PC-9 (cell line): ENCODE data around the gene IRX3. TPM values are rescaled to one million over a fixed set of nuclear protein-coding genes. Genes with fewer than 3 reads are reported as not detected.

Source experiments
- BruUV-seq: library from RNA; stranded (reverse); fragments of 400-500 nt; replicated peaks from 2 replicates; lab custom pipeline; 2021; lab: Mats Ljungman, UMichigan
- CTCF ChIA-PET: fragments of 300-600 bp; sonication (Branson Sonifier 250); formaldehyde crosslinking; loops from one replicate; lab custom pipeline; 2022; ENCODE audit warnings: antibody characterized with exemption; lab: Charles Lee
- POLR2A ChIA-PET: fragments of 300-600 bp; sonication (Branson Sonifier 250); formaldehyde crosslinking; loops from one replicate; lab custom pipeline; 2022; ENCODE audit warnings: antibody characterized with exemption; ENCODE audit not compliant: unreplicated experiment; lab: Charles Lee
- DNase-seq, 2 experiments: peaks; one replicate each; pipeline versions ENCODE4 v3.0.0 to v3.0.0-alpha.2; 2015 to 2022; ENCODE audit warnings: mixed read lengths in 1 of 2
- H2AFZ ChIP-seq: fragments of 200-600 bp; sonication (generic); 2 replicates; pipeline ENCODE4 v1.8.1; 2017; ENCODE audit warnings: antibody characterized with exemption
- H3F3A ChIP-seq: fragments of 200-600 bp; sonication (generic); 2 replicates; pipeline ENCODE4 v1.8.1; 2017; ENCODE audit warnings: antibody characterized with exemption, mild to moderate bottlenecking, low read depth; ENCODE audit not compliant: insufficient read depth
- H3K27ac ChIP-seq: fragments of 200-600 bp; sonication (generic); 2 replicates; pipeline ENCODE4 v1.6.1; 2016; ENCODE audit warnings: mixed run types
- H3K27me3 ChIP-seq: fragments of 200-600 bp; sonication (generic); 2 replicates; pipeline ENCODE4 v1.6.1; 2016; ENCODE audit warnings: low read depth, mixed run types; ENCODE audit not compliant: insufficient read depth
- H3K36me3 ChIP-seq: fragments of 200-600 bp; sonication (generic); 2 replicates; pipeline ENCODE4 v1.6.1; 2016; ENCODE audit warnings: low read depth, mixed run types
- H3K4me1 ChIP-seq: fragments of 200-600 bp; sonication (generic); replicated peaks from 2 replicates; pipeline ENCODE4 v1.6.1; 2016; ENCODE audit warnings: mixed run types; ENCODE audit not compliant: insufficient read depth
- H3K4me2 ChIP-seq: fragments of 200-600 bp; sonication (generic); 2 replicates; pipeline ENCODE4 v1.6.1; 2017; ENCODE audit warnings: mixed run types
- H3K4me3 ChIP-seq: fragments of 200-600 bp; sonication (generic); 2 replicates; pipeline ENCODE4 v1.6.1; 2016; ENCODE audit warnings: mixed run types
- H3K79me2 ChIP-seq: fragments of 200-600 bp; sonication (generic); 2 replicates; pipeline ENCODE4 v1.6.1; 2017; ENCODE audit warnings: low read depth, mixed run types
- H3K9me2 ChIP-seq: fragments of 200-600 bp; sonication (generic); 2 replicates; pipeline ENCODE4 v1.8.1; 2017; ENCODE audit warnings: mild to moderate bottlenecking; ENCODE audit not compliant: insufficient read depth
- H3K9me3 ChIP-seq: fragments of 200-600 bp; sonication (generic); 2 replicates; pipeline ENCODE4 v1.8.1; 2016; ENCODE audit warnings: low read depth; ENCODE audit not compliant: insufficient read depth
- H4K20me1 ChIP-seq: fragments of 200-600 bp; sonication (generic); 2 replicates; pipeline ENCODE4 v1.8.1; 2017; ENCODE audit not compliant: insufficient read depth
- EZH2 ChIP-seq: fragments of 200-600 bp; sonication (generic); IDR thresholded peaks from 2 replicates; pipeline ENCODE4 v1.8.0; 2017; ENCODE audit warnings: antibody characterized with exemption, low read depth
- intact Hi-C: fragments of 100-400 bp; cut with micrococcal nuclease; formaldehyde crosslinking; loops from one replicate; pipeline ENCODE4 v1.10.0; 2022; ENCODE audit not compliant: unreplicated experiment
- total RNA-seq: library from RNA; stranded (reverse); gene quantifications from 2 replicates; pipeline ENCODE4 v1.2.3, GENCODE V29; 2021
- TF ChIP-seq, protein P1 (sequence below): fragments of 200-600 bp; sonication (generic); conservative IDR thresholded peaks from 2 replicates; pipeline ENCODE4 v1.6.1; 2017; ENCODE audit warnings: mixed run types, antibody characterized with exemption, mild to moderate bottlenecking, moderate library complexity

The IRX3 gene
- total RNA-seq, 1 experiment from 2014 or later, result 13.1 TPM

GRCh38 chr16:54285414-54286089 lies 1.0 kb downstream of the IRX3 start:
- Histone ChIP-seq H2AFZ (peak overlapping the region; percentile 85), H3K79me2 (peaks cover 40% of the 10 kb centered on the region)
- intact Hi-C loops, result loop anchor here (1.0 to 5.0 kb wide), 6 partner anchors 93 to 509 kb away; no protein-coding TSS in a partner anchor

DNA sequence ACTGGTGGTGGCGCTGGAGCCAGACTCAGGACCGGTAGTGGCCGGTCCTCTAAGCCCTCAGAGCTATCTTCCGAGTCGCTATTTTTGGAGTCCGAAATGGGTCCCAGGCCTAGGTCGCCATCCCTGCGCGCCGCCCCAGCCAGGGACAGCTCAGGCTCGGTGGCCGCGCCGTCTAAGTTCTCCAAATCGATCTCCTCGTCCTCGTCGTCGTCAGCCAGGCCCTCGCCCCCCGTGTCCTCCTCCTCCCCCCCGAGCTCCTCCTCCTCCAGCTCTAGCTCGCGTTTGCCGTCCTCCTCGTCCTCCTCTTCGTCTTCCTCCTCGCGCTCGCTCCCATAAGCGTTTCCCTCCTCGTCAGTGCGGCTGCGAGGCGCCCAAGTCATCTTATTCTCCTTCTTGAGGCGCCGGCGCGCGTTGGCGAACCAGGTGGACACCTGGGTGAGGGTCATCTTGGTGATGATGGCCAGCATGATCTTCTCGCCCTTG lies 1.6 kb downstream of the IRX3 start:
- peaks cover 40% of the 10 kb centered on the region for H3K79me2 ChIP-seq
- peak overlapping the region; percentile 78 for H3K27ac ChIP-seq
- no peaks in the 10 kb centered on the region for H3K9me3 ChIP-seq
- H3K4me2 ChIP-seq, result peak overlapping the region; percentile 96
- ChIA-PET CTCF (interaction anchor here (0.6 to 0.7 kb wide), 2 partner anchors 294 to 541 kb away, joined by 4 read pairs; no protein-coding TSS in a partner anchor), POLR2A (interaction anchor here (0.5 to 0.7 kb wide), 4 partner anchors 510 to 838 kb away, joined by 3 to 5 read pairs (median 4); partner anchors contain the start of gene IRX5)
- peaks cover 6% of the 10 kb centered on the region for H3K4me1 ChIP-seq
- intact Hi-C loops, result loop anchor here (2.0 to 5.0 kb wide), 2 partner anchors 258 to 394 kb away; no protein-coding TSS in a partner anchor
- H3F3A ChIP-seq, result peaks cover 21% of the 10 kb centered on the region; the same call in 1 of the 2 replicates
- H4K20me1 ChIP-seq, result no peaks in the 10 kb centered on the region
- no TSS peak for BruUV-seq
- no peak for DNase-seq
- H3K9me2 ChIP-seq, result no peaks in the 10 kb centered on the region
- 0 out of 2 replicates have a peak, but pooled peaks cover 5% of the 10 kb centered on the region for H3K36me3 ChIP-seq
- H3K4me3 ChIP-seq, result peak overlapping the region; percentile 98
- H2AFZ ChIP-seq, result peak overlapping the region; percentile 85
- no peaks in the 10 kb centered on the region for H3K27me3 ChIP-seq
- TF ChIP-seq, protein P1, sequence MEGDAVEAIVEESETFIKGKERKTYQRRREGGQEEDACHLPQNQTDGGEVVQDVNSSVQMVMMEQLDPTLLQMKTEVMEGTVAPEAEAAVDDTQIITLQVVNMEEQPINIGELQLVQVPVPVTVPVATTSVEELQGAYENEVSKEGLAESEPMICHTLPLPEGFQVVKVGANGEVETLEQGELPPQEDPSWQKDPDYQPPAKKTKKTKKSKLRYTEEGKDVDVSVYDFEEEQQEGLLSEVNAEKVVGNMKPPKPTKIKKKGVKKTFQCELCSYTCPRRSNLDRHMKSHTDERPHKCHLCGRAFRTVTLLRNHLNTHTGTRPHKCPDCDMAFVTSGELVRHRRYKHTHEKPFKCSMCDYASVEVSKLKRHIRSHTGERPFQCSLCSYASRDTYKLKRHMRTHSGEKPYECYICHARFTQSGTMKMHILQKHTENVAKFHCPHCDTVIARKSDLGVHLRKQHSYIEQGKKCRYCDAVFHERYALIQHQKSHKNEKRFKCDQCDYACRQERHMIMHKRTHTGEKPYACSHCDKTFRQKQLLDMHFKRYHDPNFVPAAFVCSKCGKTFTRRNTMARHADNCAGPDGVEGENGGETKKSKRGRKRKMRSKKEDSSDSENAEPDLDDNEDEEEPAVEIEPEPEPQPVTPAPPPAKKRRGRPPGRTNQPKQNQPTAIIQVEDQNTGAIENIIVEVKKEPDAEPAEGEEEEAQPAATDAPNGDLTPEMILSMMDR, result no peak
- no peak for TF ChIP-seq EZH2

More at GRCh38 chr16:54285414-54286089, 1.0 kb downstream of the IRX3 start:
- BruUV-seq, result no TSS peak
- H3K4me1 ChIP-seq, result peaks cover 6% of the 10 kb centered on the region
- ChIA-PET POLR2A (interaction anchor here (0.5 to 0.7 kb wide), 5 partner anchors 324 to 1132 kb away, joined by 3 to 5 read pairs (median 3); no protein-coding TSS in a partner anchor), CTCF (interaction anchor here (0.6 kb wide), 1 partner anchor 542 kb away, joined by 4 read pairs; no protein-coding TSS in a partner anchor)
- peak overlapping the region; percentile 96 for H3K4me2 ChIP-seq
- H3F3A ChIP-seq, result peaks cover 17% of the 10 kb centered on the region; the same call in 1 of the 2 replicates
- no peaks in the 10 kb centered on the region for H3K27me3 ChIP-seq
- peak overlapping the region; percentile 78 for H3K27ac ChIP-seq
- 0 out of 2 replicates have a peak, but pooled peaks cover 5% of the 10 kb centered on the region for H3K36me3 ChIP-seq
- H3K9me2 ChIP-seq, result no peaks in the 10 kb centered on the region
- TF ChIP-seq, protein P1, result no peak; the same call in 1 of the 2 replicates
- no peak for TF ChIP-seq EZH2
- DNase-seq, result peak; percentile 49 to 50
- no peaks in the 10 kb centered on the region for H4K20me1 ChIP-seq
- no peaks in the 10 kb centered on the region for H3K9me3 ChIP-seq
- H3K4me3 ChIP-seq, result peak overlapping the region; percentile 98

DNA sequence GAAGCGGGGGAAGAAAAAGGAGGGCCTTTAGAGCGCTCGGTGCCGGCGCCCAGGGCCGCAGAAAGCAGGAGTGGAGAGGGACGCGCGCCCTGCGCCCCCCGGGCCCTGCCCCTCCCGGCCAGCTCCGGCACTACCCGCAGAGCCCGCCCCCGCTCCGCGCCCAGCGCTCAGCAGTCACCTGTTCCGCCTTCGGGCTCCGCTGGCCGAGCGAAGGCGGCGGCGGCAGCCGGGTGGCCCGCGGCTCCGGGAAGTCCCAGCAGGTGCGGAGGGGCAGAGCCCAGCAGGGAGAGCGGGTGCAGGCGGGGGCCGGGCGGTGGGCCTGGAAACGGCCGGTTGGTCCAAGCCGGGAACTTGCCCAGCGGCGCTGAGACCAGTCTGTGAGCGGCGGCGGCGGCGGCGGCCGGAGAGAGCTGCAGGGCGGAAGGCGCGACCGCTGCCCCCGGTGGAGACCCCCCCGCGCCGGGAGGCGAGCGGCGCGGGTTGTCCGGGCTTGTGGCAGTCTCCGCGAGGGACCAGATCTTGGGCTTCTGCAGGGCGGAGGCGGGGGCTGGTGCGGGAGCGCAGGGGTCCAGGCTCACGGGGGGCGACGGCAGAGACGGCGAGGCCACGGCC lies 2.2 kb downstream of the IRX3 start:
- H3K9me2 ChIP-seq, result no peaks in the 10 kb centered on the region
- CTCF ChIA-PET, result interaction anchor here (0.7 kb wide), 1 partner anchor 293 kb away, joined by 4 read pairs; no protein-coding TSS in a partner anchor
- no TSS peak for BruUV-seq
- POLR2A ChIA-PET, result interaction anchor here (0.5 to 0.7 kb wide), 2 partner anchors 524 to 646 kb away, joined by 3 to 5 read pairs; partner anchors contain the start of gene IRX5
- peaks cover 40% of the 10 kb centered on the region for H3K79me2 ChIP-seq
- peak overlapping the region; percentile 78 for H3K27ac ChIP-seq
- H3K4me1 ChIP-seq, result peaks cover 6% of the 10 kb centered on the region
- H3F3A ChIP-seq, result peaks cover 25% of the 10 kb centered on the region; the same call in 1 of the 2 replicates
- no peaks in the 10 kb centered on the region for H4K20me1 ChIP-seq
- peak overlapping the region; percentile 96 for H3K4me2 ChIP-seq
- peak overlapping the region; percentile 98 for H3K4me3 ChIP-seq
- intact Hi-C loops, result loop anchor here (2.0 kb wide), 1 partner anchor 394 kb away; no protein-coding TSS in a partner anchor
- peak overlapping the region; percentile 85 for H2AFZ ChIP-seq
- H3K9me3 ChIP-seq, result no peaks in the 10 kb centered on the region
- H3K36me3 ChIP-seq, result 0 out of 2 replicates have a peak, but pooled peaks cover 5% of the 10 kb centered on the region
- DNase-seq, result peak in 1 of 2 experiments; percentile 45
- no peaks in the 10 kb centered on the region for H3K27me3 ChIP-seq
- TF ChIP-seq, protein P1, result no peak
- no peak for TF ChIP-seq EZH2
